Measurements from ENCODE around the gene FAM163A. TPM values are rescaled to one million over a fixed set of nuclear protein-coding genes. Genes with fewer than 3 reads are reported as not detected.

The FAM163A gene
- total and polyA plus RNA-seq, 4 donors, result 0.09 TPM; not detected in 3

- Histone ChIP-seq H3K27me3 (ENCODE audit: control insufficient read depth in 3 of 3, insufficient read depth in 3 of 3, low read length in 2 of 3) (no peaks in the 10 kb centered on the region), H3K4me3 (no peak overlapping the region), H3K4me1 (ENCODE audit: control insufficient read depth in 5 of 5, insufficient read depth in 5 of 5, low read length in 5 of 5) (peaks cover 0 to 5% (median 0%) of the 10 kb centered on the region in 5 donors), H3K36me3 (ENCODE audit: control insufficient read depth in 4 of 4, insufficient read depth in 4 of 4, low read length in 4 of 4) (no peaks in the 10 kb centered on the region), H3K27ac (ENCODE audit: low read depth in 1 of 2, low read length in 1 of 2) (no peak overlapping the region), H3K9me3 (ENCODE audit: control insufficient read depth in 4 of 4, insufficient read depth in 3 of 4, low read length in 3 of 4) (no peaks in the 10 kb centered on the region), H3K9ac (ENCODE audit: insufficient read depth in 1 of 2, low read length in 2 of 2) (no peak overlapping the region)
- 77 to 79% methylated on average over 7 of the region's 7 CpGs for WGBS, 2 donors
- no peak for DNase-seq
- no peak for ATAC-seq (ENCODE audit: insufficient read depth, low FRiP score)
- no peak for TF ChIP-seq CTCF (IDR thresholded peaks at IDR 0.05; ENCODE audit: control extremely low read depth, extremely low read depth)
Measured at GRCh38 chr1:179826626-179827280, 83.7 kb downstream of the FAM163A start.

- no peak overlapping the region for H3K27ac ChIP-seq (ENCODE audit: low read depth in 1 of 2, low read length in 1 of 2)
- H3K4me3 ChIP-seq, result no peak overlapping the region
- no peak for TF ChIP-seq CTCF (IDR thresholded peaks at IDR 0.05; ENCODE audit: control extremely low read depth, extremely low read depth)
- H3K9me3 ChIP-seq (ENCODE audit: control insufficient read depth in 4 of 4, insufficient read depth in 3 of 4, low read length in 3 of 4), result no peaks in the 10 kb centered on the region
- no peaks in the 10 kb centered on the region for H3K36me3 ChIP-seq (ENCODE audit: control insufficient read depth in 4 of 4, insufficient read depth in 4 of 4, low read length in 4 of 4)
- ATAC-seq (ENCODE audit: insufficient read depth, low FRiP score) (no peak), DNase-seq (no peak)
- WGBS, 2 donors, result 93 to 94% methylated on average over 9 of the region's 9 CpGs
- no peaks in the 10 kb centered on the region for H3K27me3 ChIP-seq (ENCODE audit: control insufficient read depth in 3 of 3, insufficient read depth in 3 of 3, low read length in 2 of 3)
- peaks cover 0 to 6% (median 0%) of the 10 kb centered on the region in 5 donors for H3K4me1 ChIP-seq (ENCODE audit: control insufficient read depth in 5 of 5, insufficient read depth in 5 of 5, low read length in 5 of 5)
- no peak overlapping the region for H3K9ac ChIP-seq (ENCODE audit: insufficient read depth in 1 of 2, low read length in 2 of 2)
Measured at GRCh38 chr1:179828554-179829110, 85.5 kb downstream of the FAM163A start.

- Histone ChIP-seq H3K4me1 (ENCODE audit: control insufficient read depth in 5 of 5, insufficient read depth in 5 of 5, low read length in 5 of 5) (peaks cover 0 to 2% (median 0%) of the 10 kb centered on the region in 5 donors), H3K27me3 (ENCODE audit: control insufficient read depth in 3 of 3, insufficient read depth in 3 of 3, low read length in 2 of 3) (no peaks in the 10 kb centered on the region), H3K27ac (ENCODE audit: low read depth in 1 of 2, low read length in 1 of 2) (no peak overlapping the region), H3K36me3 (ENCODE audit: control insufficient read depth in 4 of 4, insufficient read depth in 4 of 4, low read length in 4 of 4) (peaks cover 0 to 1% (median 0%) of the 10 kb centered on the region in 4 donors), H3K9ac (ENCODE audit: insufficient read depth in 1 of 2, low read length in 2 of 2) (no peak overlapping the region), H3K4me3 (no peak overlapping the region), H3K9me3 (ENCODE audit: control insufficient read depth in 4 of 4, insufficient read depth in 3 of 4, low read length in 3 of 4) (no peaks in the 10 kb centered on the region)
- no peak for DNase-seq
- no peak for ATAC-seq (ENCODE audit: insufficient read depth, low FRiP score)
- no peak for TF ChIP-seq CTCF (IDR thresholded peaks at IDR 0.05; ENCODE audit: control extremely low read depth, extremely low read depth)
- WGBS, 2 donors, result 47 to 56% methylated on average over 3 of the region's 3 CpGs
Measured at GRCh38 chr1:179831225-179831624, 88.1 kb downstream of the FAM163A start.

Data from lung (tissue), 12 donors.